ENCODE data around the gene GPR137.

The GPR137 gene

GRCh38 chr11:64263021-64263946 is 22.4 kb upstream of the GPR137 start:
- DNase-seq (ENCODE audit: low read depth in 1 of 2, low spot score in 1 of 2): no peak

- DNase-seq (ENCODE audit: low read depth in 1 of 2, low spot score in 1 of 2): no peak
These were observed 21.7 kb upstream of the GPR137 start for GRCh38 chr11:64263947-64264317.

GRCh38 chr11:64264371-64264852 is 21.2 kb upstream of the GPR137 start:
- DNase-seq (ENCODE audit: low read depth in 1 of 2, low spot score in 1 of 2): no peak

GRCh38 chr11:64265176-64266160 is 20.2 kb upstream of the GPR137 start:
- no peak for DNase-seq (ENCODE audit: low read depth in 1 of 2, low spot score in 1 of 2)

- no peak for DNase-seq (ENCODE audit: low read depth in 1 of 2, low spot score in 1 of 2)
These were observed 19.3 kb upstream of the GPR137 start for GRCh38 chr11:64266339-64266738.

- DNase-seq (ENCODE audit: low read depth in 1 of 2, low spot score in 1 of 2): no peak
These were observed 18.3 kb upstream of the GPR137 start for GRCh38 chr11:64267207-64267945.

GRCh38 chr11:64268025-64268892 is 17.4 kb upstream of the GPR137 start:
- no peak for DNase-seq (ENCODE audit: low read depth in 1 of 2, low spot score in 1 of 2)

GRCh38 chr11:64268893-64269539 is 16.6 kb upstream of the GPR137 start:
- no peak for DNase-seq (ENCODE audit: low read depth in 1 of 2, low spot score in 1 of 2)

- peak; percentile 95 to 97 for DNase-seq (ENCODE audit: low read depth in 1 of 2, low spot score in 1 of 2)
These were observed 16.0 kb upstream of the GPR137 start for GRCh38 chr11:64269540-64270220.

- DNase-seq (ENCODE audit: low read depth in 1 of 2, low spot score in 1 of 2): no peak
These were observed 10.4 kb upstream of the GPR137 start for GRCh38 chr11:64275031-64275800.

- DNase-seq (ENCODE audit: low read depth in 1 of 2, low spot score in 1 of 2): no peak
These were observed 9.8 kb upstream of the GPR137 start for GRCh38 chr11:64275841-64276240.

- no peak for DNase-seq (ENCODE audit: low read depth in 1 of 2, low spot score in 1 of 2)
These were observed 8.8 kb upstream of the GPR137 start for GRCh38 chr11:64276653-64277431.

- DNase-seq (ENCODE audit: low read depth in 1 of 2, low spot score in 1 of 2): no peak
These were observed 7.0 kb upstream of the GPR137 start for GRCh38 chr11:64278576-64279190.

GRCh38 chr11:64281957-64282770 is 3.5 kb upstream of the GPR137 start:
- no peak for DNase-seq (ENCODE audit: low read depth in 1 of 2, low spot score in 1 of 2)

GRCh38 chr11:64283092-64283491 is 2.6 kb upstream of the GPR137 start:
- DNase-seq (ENCODE audit: low read depth in 1 of 2, low spot score in 1 of 2): no peak

All from activated T-helper 1 cell treated with anti-CD3 and anti-CD28 coated beads, Interleukin-2, amount 50 U/mL, for 16 hours (primary cell).